HTERT RPE-1 (cell line): ENCODE data around the gene CCSER2.
"Not testable (repeated sequence)": the region's sequence is repeated elsewhere in the genome, so short reads cannot be mapped to it uniquely, and the experiment has no call there.

ENCODE experiments used
- in situ Hi-C: fragments of 300-500 bp; cut with MboI; formaldehyde crosslinking; loops from 4 replicates; pipeline ENCODE4 v1.14.3; 2020; ENCODE audit warnings: low sequenced_read_pairs

CCSER2 gene

GRCh38 chr10:84510121-84510520, 181.7 kb downstream of the CCSER2 start:
- in situ Hi-C loops = no loop called here

GRCh38 chr10:84511106-84511505, 182.7 kb downstream of the CCSER2 start:
- in situ Hi-C loops = no loop called here

- in situ Hi-C loops = no loop called here
Measured at GRCh38 chr10:84511709-84512285, 183.4 kb downstream of the CCSER2 start.

- in situ Hi-C loops = no loop called here
Measured at GRCh38 chr10:84517554-84517953, 189.2 kb downstream of the CCSER2 start.

DNA sequence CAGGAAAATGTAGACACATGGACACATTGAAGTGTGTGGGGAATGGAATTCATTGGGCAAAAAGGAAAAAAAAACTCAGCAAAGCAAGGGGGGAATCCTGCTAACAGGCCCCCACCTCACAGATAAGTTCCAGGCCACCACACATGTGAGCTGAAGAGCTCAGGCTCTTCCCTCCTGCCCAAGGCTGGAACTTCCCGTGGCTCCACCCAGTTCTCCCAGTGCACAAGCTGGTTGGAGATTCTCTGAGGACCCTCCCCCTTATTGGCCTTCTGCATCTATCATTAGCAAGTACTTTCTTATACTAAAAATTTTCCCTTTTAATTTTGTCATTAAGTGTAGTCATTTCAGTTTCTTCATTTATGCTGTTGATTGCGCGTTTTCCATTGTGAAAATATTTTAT, 190.8 kb downstream of the CCSER2 start:
- in situ Hi-C loops = no loop called here

DNA sequence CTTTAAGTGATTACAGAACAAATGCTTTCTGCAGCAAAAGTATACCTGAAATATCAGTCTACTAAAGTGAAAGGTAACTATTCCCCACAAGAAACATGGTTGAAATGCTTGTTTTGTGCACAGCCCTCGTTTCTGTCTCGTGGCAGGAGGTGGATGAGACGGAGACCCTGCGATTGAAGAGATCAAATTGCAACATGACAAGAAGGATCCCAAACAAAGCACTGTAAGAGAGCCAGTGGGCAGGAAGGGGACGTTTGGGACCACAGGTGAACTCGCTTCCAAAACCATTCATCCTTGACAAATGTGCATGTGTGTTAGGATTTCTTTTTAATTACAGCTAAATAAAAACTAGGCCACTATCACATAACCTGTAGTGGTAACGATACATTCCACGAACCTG, 192.6 kb downstream of the CCSER2 start:
- in situ Hi-C loops = no loop called here

- in situ Hi-C loops = no loop called here
Measured at GRCh38 chr10:84521468-84521867, 193.1 kb downstream of the CCSER2 start.

GRCh38 chr10:84522612-84523462, 194.4 kb downstream of the CCSER2 start:
- in situ Hi-C loops = no loop called here

DNA sequence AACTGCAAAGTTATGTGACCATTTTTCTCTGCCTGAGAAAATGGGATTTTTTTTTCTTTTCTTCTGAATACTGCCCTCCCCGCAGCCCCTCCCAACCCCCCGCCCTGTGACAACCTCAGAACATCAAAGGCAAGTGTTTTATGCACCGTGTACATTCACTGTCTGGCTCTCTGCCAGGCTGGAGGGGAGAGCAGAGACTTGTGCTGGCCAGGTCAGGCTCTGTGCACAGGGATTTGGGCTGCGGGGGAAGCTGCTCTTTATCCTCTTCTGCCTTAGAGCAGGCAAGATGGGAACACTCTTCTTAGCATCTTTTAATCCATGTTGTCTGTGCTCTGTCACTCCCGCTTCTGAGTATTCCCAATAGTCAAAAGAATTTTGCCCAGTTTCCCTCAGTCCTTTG, 195.1 kb downstream of the CCSER2 start:
- in situ Hi-C loops = no loop called here

DNA sequence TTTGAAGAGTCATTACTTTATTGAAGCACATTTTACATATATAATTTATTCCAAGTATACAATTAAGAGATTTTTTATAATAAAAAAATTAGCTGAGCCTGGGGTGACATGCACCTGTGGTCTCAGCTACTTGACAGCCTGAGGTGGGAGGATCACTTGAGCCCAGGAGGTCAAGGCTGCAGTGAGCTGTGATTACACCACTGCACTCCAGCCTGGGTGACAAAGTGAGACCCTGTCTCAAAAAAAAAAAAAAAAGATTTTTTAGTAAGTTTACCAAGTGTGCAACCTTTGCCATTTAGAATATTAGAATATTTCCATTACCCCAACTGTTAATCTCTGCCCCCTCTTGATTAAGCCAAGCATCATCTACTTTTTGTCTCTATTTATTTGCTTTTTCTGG, 196.0 kb downstream of the CCSER2 start:
- in situ Hi-C loops = no loop called here

DNA sequence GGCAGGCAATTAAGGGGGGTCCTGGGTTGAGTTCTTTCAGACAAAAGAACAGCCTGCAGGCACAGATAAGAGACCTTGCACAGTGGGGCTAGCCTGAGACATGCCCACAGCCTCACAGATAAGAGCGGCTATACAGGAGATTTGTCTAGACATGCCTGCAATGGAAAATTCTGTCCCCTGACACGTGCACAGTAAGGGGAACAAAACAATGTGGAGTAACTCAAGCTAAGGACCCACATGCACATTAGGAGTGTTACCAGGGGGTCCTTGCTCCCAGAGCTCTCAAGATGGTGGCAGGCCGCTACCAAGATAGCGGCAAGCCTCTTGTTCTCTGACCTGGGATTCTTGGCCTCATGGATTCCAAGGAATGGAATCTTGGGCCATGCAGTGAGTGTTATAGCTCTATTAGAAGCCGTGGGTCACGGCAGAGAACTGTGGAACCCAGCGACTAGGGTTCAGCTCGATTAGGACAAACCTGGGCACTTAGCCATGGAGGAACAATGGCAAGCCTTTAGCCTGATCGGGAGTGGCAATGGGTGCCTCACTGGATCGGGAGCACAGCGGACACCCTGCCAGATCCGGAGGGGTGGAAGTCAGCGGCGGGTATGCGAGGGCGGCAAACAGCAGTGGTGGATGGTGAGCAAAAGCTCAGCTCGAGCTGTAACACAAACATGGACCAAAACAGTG, 196.9 kb downstream of the CCSER2 start:
- in situ Hi-C loops = no loop called here

DNA sequence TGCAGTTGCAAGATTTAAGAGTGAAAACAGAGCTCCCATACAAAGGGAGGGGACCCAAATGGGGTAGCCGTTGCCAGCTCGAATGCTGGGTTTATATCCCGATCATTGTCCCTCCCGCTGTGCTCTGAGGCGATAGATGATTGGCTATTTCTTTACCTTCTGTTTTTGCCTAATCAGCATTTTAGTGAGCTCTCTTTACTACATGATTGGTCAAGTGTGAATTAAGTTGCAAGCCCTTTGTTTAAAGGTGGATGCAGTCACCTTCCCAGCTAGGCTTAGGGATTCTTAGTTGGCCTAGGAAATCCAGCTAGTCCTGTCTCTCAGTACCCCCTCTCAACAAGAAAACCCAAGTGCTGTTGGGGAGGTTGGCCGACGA, 197.4 kb downstream of the CCSER2 start:
- in situ Hi-C loops = not testable (repeated sequence)

DNA sequence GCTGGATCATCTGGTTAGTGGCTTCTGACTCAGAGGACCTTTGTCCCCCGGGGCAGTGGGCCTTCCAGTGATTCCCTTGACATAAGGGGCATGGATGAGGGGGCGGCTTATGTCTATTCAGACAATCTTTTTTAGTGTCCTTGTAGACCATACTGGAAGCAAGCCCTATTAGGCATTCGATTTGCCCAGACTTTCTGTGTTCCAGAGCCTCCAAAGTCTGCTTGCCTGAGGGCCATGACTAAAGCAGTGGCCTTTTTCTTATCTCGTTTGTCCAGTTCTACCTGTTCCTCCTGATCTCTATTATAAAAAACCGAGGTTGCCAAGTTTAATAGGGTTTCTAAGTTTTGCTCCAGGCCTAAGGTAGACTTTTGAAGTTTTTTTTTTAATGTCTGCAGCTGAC, 199.0 kb downstream of the CCSER2 start:
- in situ Hi-C loops = not testable (repeated sequence)

GRCh38 chr10:84528526-84528925, 200.1 kb downstream of the CCSER2 start:
- in situ Hi-C loops = not testable (repeated sequence)

GRCh38 chr10:84530724-84531325, 202.4 kb downstream of the CCSER2 start:
- in situ Hi-C loops = no loop called here

- in situ Hi-C loops = no loop called here
Measured at GRCh38 chr10:84531396-84531795, 203.0 kb downstream of the CCSER2 start.

GRCh38 chr10:84534168-84534567, 205.8 kb downstream of the CCSER2 start:
- in situ Hi-C loops = no loop called here

GRCh38 chr10:84537447-84537931, 209.1 kb downstream of the CCSER2 start:
- in situ Hi-C loops = no loop called here

DNA sequence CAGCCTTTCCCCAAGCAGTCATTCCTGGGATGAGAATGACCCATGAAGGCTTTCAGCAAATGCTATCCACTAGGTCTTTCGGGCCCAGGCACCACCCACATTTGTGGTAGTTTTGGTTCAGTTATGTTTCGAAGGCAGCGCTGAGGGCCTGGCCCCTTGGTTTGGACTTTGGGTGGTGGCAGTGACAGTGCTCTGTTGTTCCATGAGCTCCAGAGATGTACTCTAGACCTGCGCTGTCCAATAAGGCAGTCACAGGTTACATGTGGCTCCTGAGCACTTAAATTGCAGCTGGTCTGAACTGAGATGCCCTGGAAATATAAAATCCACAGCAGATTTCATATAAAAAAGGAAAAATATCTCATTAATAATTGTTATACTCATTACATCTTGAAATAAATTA, 209.6 kb downstream of the CCSER2 start:
- in situ Hi-C loops = no loop called here

GRCh38 chr10:84539216-84539615, 210.8 kb downstream of the CCSER2 start:
- in situ Hi-C loops = no loop called here

GRCh38 chr10:84540022-84540616, 211.7 kb downstream of the CCSER2 start:
- in situ Hi-C loops = no loop called here
